ENCODE data around the gene ATG9B. TPM values are rescaled to one million over a fixed set of nuclear protein-coding genes. Genes with fewer than 3 reads are reported as not detected.

The ATG9B gene
- polyA plus RNA-seq, 1 of the 3 experiments (the other 2 are of a cell fraction), result 0.67 TPM

GRCh38 chr7:150975536-150976319, 48.6 kb downstream of the ATG9B start (continued):
- TF ChIP-seq, protein P1, sequence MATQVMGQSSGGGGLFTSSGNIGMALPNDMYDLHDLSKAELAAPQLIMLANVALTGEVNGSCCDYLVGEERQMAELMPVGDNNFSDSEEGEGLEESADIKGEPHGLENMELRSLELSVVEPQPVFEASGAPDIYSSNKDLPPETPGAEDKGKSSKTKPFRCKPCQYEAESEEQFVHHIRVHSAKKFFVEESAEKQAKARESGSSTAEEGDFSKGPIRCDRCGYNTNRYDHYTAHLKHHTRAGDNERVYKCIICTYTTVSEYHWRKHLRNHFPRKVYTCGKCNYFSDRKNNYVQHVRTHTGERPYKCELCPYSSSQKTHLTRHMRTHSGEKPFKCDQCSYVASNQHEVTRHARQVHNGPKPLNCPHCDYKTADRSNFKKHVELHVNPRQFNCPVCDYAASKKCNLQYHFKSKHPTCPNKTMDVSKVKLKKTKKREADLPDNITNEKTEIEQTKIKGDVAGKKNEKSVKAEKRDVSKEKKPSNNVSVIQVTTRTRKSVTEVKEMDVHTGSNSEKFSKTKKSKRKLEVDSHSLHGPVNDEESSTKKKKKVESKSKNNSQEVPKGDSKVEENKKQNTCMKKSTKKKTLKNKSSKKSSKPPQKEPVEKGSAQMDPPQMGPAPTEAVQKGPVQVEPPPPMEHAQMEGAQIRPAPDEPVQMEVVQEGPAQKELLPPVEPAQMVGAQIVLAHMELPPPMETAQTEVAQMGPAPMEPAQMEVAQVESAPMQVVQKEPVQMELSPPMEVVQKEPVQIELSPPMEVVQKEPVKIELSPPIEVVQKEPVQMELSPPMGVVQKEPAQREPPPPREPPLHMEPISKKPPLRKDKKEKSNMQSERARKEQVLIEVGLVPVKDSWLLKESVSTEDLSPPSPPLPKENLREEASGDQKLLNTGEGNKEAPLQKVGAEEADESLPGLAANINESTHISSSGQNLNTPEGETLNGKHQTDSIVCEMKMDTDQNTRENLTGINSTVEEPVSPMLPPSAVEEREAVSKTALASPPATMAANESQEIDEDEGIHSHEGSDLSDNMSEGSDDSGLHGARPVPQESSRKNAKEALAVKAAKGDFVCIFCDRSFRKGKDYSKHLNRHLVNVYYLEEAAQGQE (IDR thresholded peaks at IDR 0.05; ENCODE audit: low read depth, low read length), result no peak
- no peak for TF ChIP-seq SMC3 (IDR thresholded peaks at IDR 0.05; ENCODE audit: low read depth, low read length)
- 0 out of 2 replicates have a peak, but pooled peaks have one; percentile 31 for TF ChIP-seq TCF12 (IDR thresholded peaks at IDR 0.05)
- no peak for TF ChIP-seq IRF3 (IDR thresholded peaks at IDR 0.05; ENCODE audit: low read depth, low read length)
- TF ChIP-seq USF1 (IDR thresholded peaks at IDR 0.05; ENCODE audit: borderline replicate concordance, low read depth), result no peak
- TF ChIP-seq SIN3A (IDR thresholded peaks at IDR 0.05; ENCODE audit: borderline replicate concordance, low read depth, low read length), result no peak
- no peak for TF ChIP-seq TAF1 (IDR thresholded peaks at IDR 0.05; ENCODE audit: borderline replicate concordance, low read depth, low read length)
- peak; percentile 17 for TF ChIP-seq RAD21 (IDR thresholded peaks at IDR 0.05; ENCODE audit: low read length)
- peak; percentile 88 for TF ChIP-seq GATA2 (CRISPR knock-in tag; IDR thresholded peaks at IDR 0.05)
- TF ChIP-seq, protein P2, sequence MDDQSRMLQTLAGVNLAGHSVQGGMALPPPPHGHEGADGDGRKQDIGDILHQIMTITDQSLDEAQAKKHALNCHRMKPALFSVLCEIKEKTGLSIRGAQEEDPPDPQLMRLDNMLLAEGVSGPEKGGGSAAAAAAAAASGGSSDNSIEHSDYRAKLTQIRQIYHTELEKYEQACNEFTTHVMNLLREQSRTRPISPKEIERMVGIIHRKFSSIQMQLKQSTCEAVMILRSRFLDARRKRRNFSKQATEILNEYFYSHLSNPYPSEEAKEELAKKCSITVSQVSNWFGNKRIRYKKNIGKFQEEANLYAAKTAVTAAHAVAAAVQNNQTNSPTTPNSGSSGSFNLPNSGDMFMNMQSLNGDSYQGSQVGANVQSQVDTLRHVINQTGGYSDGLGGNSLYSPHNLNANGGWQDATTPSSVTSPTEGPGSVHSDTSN (IDR thresholded peaks at IDR 0.05), result no peak
- TF ChIP-seq JUND (IDR thresholded peaks at IDR 0.05), result no peak
- no peak for TF ChIP-seq NFIC (IDR thresholded peaks at IDR 0.05; ENCODE audit: borderline replicate concordance)
- TF ChIP-seq USF2 (IDR thresholded peaks at IDR 0.05; ENCODE audit: borderline replicate concordance, low read depth, low read length), result no peak
- TF ChIP-seq ELF1 (IDR thresholded peaks at IDR 0.05), result no peak
- peak; percentile 82 for TF ChIP-seq RCOR1 (IDR thresholded peaks at IDR 0.05; ENCODE audit: low read length)
- TF ChIP-seq, protein P3, sequence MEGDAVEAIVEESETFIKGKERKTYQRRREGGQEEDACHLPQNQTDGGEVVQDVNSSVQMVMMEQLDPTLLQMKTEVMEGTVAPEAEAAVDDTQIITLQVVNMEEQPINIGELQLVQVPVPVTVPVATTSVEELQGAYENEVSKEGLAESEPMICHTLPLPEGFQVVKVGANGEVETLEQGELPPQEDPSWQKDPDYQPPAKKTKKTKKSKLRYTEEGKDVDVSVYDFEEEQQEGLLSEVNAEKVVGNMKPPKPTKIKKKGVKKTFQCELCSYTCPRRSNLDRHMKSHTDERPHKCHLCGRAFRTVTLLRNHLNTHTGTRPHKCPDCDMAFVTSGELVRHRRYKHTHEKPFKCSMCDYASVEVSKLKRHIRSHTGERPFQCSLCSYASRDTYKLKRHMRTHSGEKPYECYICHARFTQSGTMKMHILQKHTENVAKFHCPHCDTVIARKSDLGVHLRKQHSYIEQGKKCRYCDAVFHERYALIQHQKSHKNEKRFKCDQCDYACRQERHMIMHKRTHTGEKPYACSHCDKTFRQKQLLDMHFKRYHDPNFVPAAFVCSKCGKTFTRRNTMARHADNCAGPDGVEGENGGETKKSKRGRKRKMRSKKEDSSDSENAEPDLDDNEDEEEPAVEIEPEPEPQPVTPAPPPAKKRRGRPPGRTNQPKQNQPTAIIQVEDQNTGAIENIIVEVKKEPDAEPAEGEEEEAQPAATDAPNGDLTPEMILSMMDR (IDR thresholded peaks at IDR 0.05), result no peak
- TF ChIP-seq MEF2A (IDR thresholded peaks at IDR 0.05; ENCODE audit: borderline replicate concordance, low read depth), result no peak
- TF ChIP-seq EZH2phosphoT487 (IDR thresholded peaks at IDR 0.05; ENCODE audit: borderline replicate concordance, low read depth), result no peak
- no peak for TF ChIP-seq MAX (IDR thresholded peaks at IDR 0.05; ENCODE audit: low read depth)
